ENCODE results near the gene CD82. TPM values are rescaled to one million over a fixed set of nuclear protein-coding genes. Genes with fewer than 3 reads are reported as not detected.

Gene CD82
- total RNA-seq, 1 experiment from 2014 or later, result 4.5 TPM

GRCh38 chr11:44531636-44532035, 33.8 kb upstream of the CD82 start:
- Histone ChIP-seq H3K14ac (ENCODE audit: insufficient read depth, low read length) (no peak overlapping the region), H2BK5ac (ENCODE audit: insufficient read length, low read length) (no peak overlapping the region), H3K27me3 (ENCODE audit: insufficient read depth, low read length) (no peaks in the 10 kb centered on the region), H3K79me1 (ENCODE audit: insufficient read depth, low read depth, low read length, poor library complexity, severe bottlenecking) (no peaks in the 10 kb centered on the region), H3K23ac (ENCODE audit: insufficient read length, low read depth, low read length) (no peak overlapping the region), H3K9me3 (ENCODE audit: control insufficient read depth, low read depth, low read length) (no peaks in the 10 kb centered on the region), H3K56ac (ENCODE audit: insufficient read length, low read depth, low read length) (no peak overlapping the region), H4K5ac (ENCODE audit: insufficient read length, low read depth, low read length) (no peak overlapping the region), H4K91ac (ENCODE audit: insufficient read length, low read depth, low read length) (no peak overlapping the region), H4K20me1 (ENCODE audit: control insufficient read depth, insufficient read depth, insufficient read length) (no peaks in the 10 kb centered on the region), H3K4me1 (ENCODE audit: insufficient read depth, low read length) (no peaks in the 10 kb centered on the region), H2BK20ac (ENCODE audit: low read depth, low read length, poor library complexity, severe bottlenecking) (no peak overlapping the region), H2BK15ac (ENCODE audit: low read depth, low read length) (no peak overlapping the region), H3K4me2 (ENCODE audit: insufficient read depth, insufficient read length, low read length) (no peak overlapping the region), H2AK5ac (ENCODE audit: insufficient read length, low read length) (no peak overlapping the region), H3T11ph (ENCODE audit: low read length) (no peak overlapping the region), H2BK12ac (ENCODE audit: insufficient read length, low read depth, low read length) (no peak overlapping the region), H3K79me2 (ENCODE audit: insufficient read depth, low read length) (no peaks in the 10 kb centered on the region), H3K23me2 (ENCODE audit: insufficient read length, low read depth, low read length, poor library complexity, severe bottlenecking) (no peaks in the 10 kb centered on the region), H3K4ac (ENCODE audit: low read depth, low read length) (no peak overlapping the region), H2AFZ (ENCODE audit: low read length) (no peak overlapping the region), H3K18ac (ENCODE audit: insufficient read length, low read depth, low read length) (no peak overlapping the region), H4K8ac (replicated peaks; ENCODE audit: insufficient read length, low read depth, low read length) (no peak overlapping the region), H2BK120ac (ENCODE audit: low read depth, low read length, poor library complexity, severe bottlenecking) (no peak overlapping the region), H3K9ac (ENCODE audit: extremely low read depth, insufficient read length, low read length) (no peak overlapping the region), H3K27ac (ENCODE audit: insufficient read length, low read depth, low read length) (no peak overlapping the region)
- Mint-ChIP-seq H3K27me3 (ENCODE audit: low read depth) (peaks cover 13% of the 10 kb centered on the region), H3K4me3 (no peak overlapping the region), H3K27ac (no peak overlapping the region; a peak in 1 of 7 replicates), H3K36me3 (ENCODE audit: insufficient read depth in 1 of 3, low read depth in 3 of 3) (no peaks in the 10 kb centered on the region), H3K4me1 (peaks cover 9 to 33% of the 10 kb centered on the region in 2 experiments), H3K9me3 (no peaks in the 10 kb centered on the region; a peak in 1 of 5 replicates)
- WGBS (ENCODE audit: extremely low coverage, insufficient read length, low lambda C conversion rate), result no CpG with 5 or more reads among the region's 8 CpGs
- no peak for DNase-seq
- TF ChIP-seq CTCF (conservative IDR thresholded peaks at IDR 0.05), result no peak
